Endothelial cell of umbilical vein (primary cell): Measurements from ENCODE around the gene CYP46A1. TPM values are rescaled to one million over a fixed set of nuclear protein-coding genes. Genes with fewer than 3 reads are reported as not detected.

ENCODE experiments used
- BruUV-seq: library from RNA; stranded (reverse); fragments of 400-500 nt; replicated peaks from 2 replicates; lab custom pipeline; 2021; lab: Mats Ljungman, UMichigan
- CTCF ChIA-PET: fragments of 300-600, 350-600 bp; sonication (Branson Sonifier 250); formaldehyde crosslinking; loops from one replicate; lab custom pipeline; 2021; ENCODE audit warnings: antibody characterized with exemption, inconsistent platforms; lab: Charles Lee
- POLR2A ChIA-PET: fragments of 300-600, 350-600 bp; sonication (Branson Sonifier 250); formaldehyde crosslinking; loops from one replicate; lab custom pipeline; 2021; ENCODE audit warnings: antibody characterized with exemption, inconsistent platforms; lab: Charles Lee
- DNase-seq: peaks from one replicate; pipeline ENCODE4 v3.0.0-alpha.2; 2011; ENCODE audit warnings: low read depth, low spot score
- FAIRE-seq: peaks from 2 replicates; lab custom pipeline; 2011; peaks lifted over from hg19 to GRCh38; lab: Jason Lieb, UNC
- H2AFZ ChIP-seq: 2 replicates; pipeline ENCODE4 v1.6.0; 2012; ENCODE audit warnings: low read depth, low read length, control low read depth, inconsistent platforms
- H3K27ac ChIP-seq: 2 replicates; pipeline ENCODE4 v1.5.1; 2011; ENCODE audit warnings: low read depth, mild to moderate bottlenecking, control low read depth, low read length, moderate library complexity; ENCODE audit not compliant: insufficient read depth
- H3K27me3 ChIP-seq, 2 experiments: 2 replicates each; pipeline versions ENCODE4 v1.6.0 to v1.6.1; 2011; ENCODE audit warnings: low read length in 2 of 2, mixed read lengths in 1 of 2; ENCODE audit not compliant: control insufficient read depth in 2 of 2, insufficient read depth in 2 of 2
- H3K36me3 ChIP-seq, 2 experiments: 2 replicates in 1 of 2; 3 replicates in 1 of 2; pipeline ENCODE4 v1.5.1; 2011; ENCODE audit warnings: low read length in 2 of 2, mild to moderate bottlenecking in 1 of 2, moderate library complexity in 1 of 2; ENCODE audit not compliant: control insufficient read depth in 2 of 2, insufficient read depth in 2 of 2; ENCODE audit errors: extremely low read depth in 1 of 2
- H3K4me1 ChIP-seq: 3 replicates; pipeline ENCODE4 v1.5.1; 2011; ENCODE audit warnings: mild to moderate bottlenecking, low read length; ENCODE audit not compliant: control insufficient read depth, insufficient read depth; ENCODE audit errors: extremely low read depth
- H3K4me2 ChIP-seq: 2 replicates; pipeline ENCODE4 v1.6.1; 2011; ENCODE audit warnings: low read length, control low read depth, mixed read lengths; ENCODE audit not compliant: insufficient read depth
- H3K4me3 ChIP-seq, 3 experiments: fragments of 200-600 bp in 1 of 3; sonication (generic), shearing (Covaris generic) in 1 of 3; replicated peaks in 1 of 3; 2 replicates each; pipeline ENCODE4 v1.5.1; 2011 to 2016; ENCODE audit warnings: control low read depth in 3 of 3, low read length in 3 of 3, mild to moderate bottlenecking in 2 of 3, inconsistent platforms in 1 of 3, low read depth in 1 of 3, moderate library complexity in 1 of 3; ENCODE audit not compliant: insufficient read depth in 1 of 3
- H3K79me2 ChIP-seq: 2 replicates; pipeline ENCODE4 v1.6.0; 2012; ENCODE audit warnings: low read length, inconsistent platforms; ENCODE audit not compliant: control insufficient read depth, insufficient read depth
- H3K9ac ChIP-seq: replicated peaks from 2 replicates; pipeline ENCODE3; 2011; ENCODE audit warnings: low read length, control low read depth; ENCODE audit not compliant: insufficient read depth; ENCODE audit errors: extremely low read depth
- H3K9me1 ChIP-seq: replicated peaks from 3 replicates; pipeline ENCODE4 v1.6.0; 2011; ENCODE audit warnings: mild to moderate bottlenecking, low read length; ENCODE audit not compliant: control insufficient read depth, insufficient read depth; ENCODE audit errors: extremely low read depth
- H3K9me3 ChIP-seq: replicated peaks from 2 replicates; pipeline ENCODE4 v1.5.1; 2012; ENCODE audit warnings: low read length, inconsistent platforms; ENCODE audit not compliant: control insufficient read depth, insufficient read depth
- H4K20me1 ChIP-seq: replicated peaks from 2 replicates; pipeline ENCODE3; 2011; ENCODE audit warnings: mild to moderate bottlenecking, low read length; ENCODE audit not compliant: control insufficient read depth, insufficient read depth; ENCODE audit errors: extremely low read depth
- EZH2 ChIP-seq: IDR thresholded peaks from 2 replicates; pipeline ENCODE4 v1.6.1; 2012; ENCODE audit warnings: borderline replicate concordance, low read depth, mild to moderate bottlenecking, moderate library complexity, low read length, inconsistent platforms; ENCODE audit not compliant: severe bottlenecking
- FOS ChIP-seq: IDR thresholded peaks from 2 replicates; pipeline ENCODE4 v1.6.1; 2011; ENCODE audit warnings: mild to moderate bottlenecking, low read length, moderate library complexity, borderline replicate concordance; ENCODE audit not compliant: insufficient read depth
- GATA2 ChIP-seq: IDR thresholded peaks from 2 replicates; pipeline ENCODE4 v1.7.0; 2011; ENCODE audit warnings: low read depth, mild to moderate bottlenecking, moderate library complexity, mixed read lengths, low read length; ENCODE audit not compliant: insufficient read length, insufficient read depth
- JUN ChIP-seq: IDR thresholded peaks from 2 replicates; pipeline ENCODE4 v1.6.1; 2011; ENCODE audit warnings: borderline replicate concordance, low read depth; ENCODE audit not compliant: insufficient read length, insufficient read depth
- MYC ChIP-seq: IDR thresholded peaks from one replicate; pipeline ENCODE4 v1.6.1; 2011; ENCODE audit warnings: mild to moderate bottlenecking, low read depth, low read length
- POLR2A ChIP-seq: IDR thresholded peaks from 2 replicates; pipeline ENCODE4 v1.6.1; 2012; ENCODE audit warnings: low read depth, mild to moderate bottlenecking, control low read depth, low read length
- POLR2AphosphoS5 ChIP-seq: IDR thresholded peaks from 2 replicates; pipeline ENCODE4 v1.6.1; 2012; ENCODE audit warnings: low read depth, mild to moderate bottlenecking, control low read depth, low read length, moderate library complexity; ENCODE audit not compliant: insufficient read depth
- dilution Hi-C: fragments of 300-500 bp; cut with MboI; formaldehyde crosslinking; loops from one replicate; pipeline ENCODE4 v1.15.0; 2019; ENCODE audit warnings: low sequenced_read_pairs; ENCODE audit not compliant: extremely low pct_ligation_motif_present
- intact Hi-C: fragments of 100-400 bp; cut with micrococcal nuclease; formaldehyde crosslinking; loops from one replicate; pipeline ENCODE4 v1.10.0; 2022
- polyA plus RNA-seq, 4 experiments: library from polyadenylated mRNA; depleted of rRNA in 3 of 4; stranded (reverse) in 3 of 4; unstranded in 1 of 4; fragments of >200 nt; gene quantifications; 2 replicates each; pipeline versions ENCODE4 v1.2.1 to v1.2.3, GENCODE V29; 2011 to 2012; ENCODE audit warnings: missing spikeins in 1 of 4
- total RNA-seq: library from RNA; stranded (reverse); gene quantifications from 2 replicates; pipeline ENCODE4 v1.2.3, GENCODE V29; 2021
- TF ChIP-seq, protein P1 (sequence below): IDR thresholded peaks from 2 replicates; pipeline ENCODE4 v1.6.1; 2011; ENCODE audit not compliant: insufficient read depth, insufficient read length
- TF ChIP-seq, protein P2 (sequence below), 2 donors: IDR thresholded peaks; 1 replicate in 1 of 2; 2 replicates in 1 of 2; pipeline ENCODE4 v1.5.1; 2011; ENCODE audit warnings: low read length in 2 of 2, mild to moderate bottlenecking in 2 of 2, moderate library complexity in 2 of 2, control low read depth in 1 of 2, inconsistent platforms in 1 of 2, low read depth in 1 of 2; ENCODE audit not compliant: insufficient read depth in 1 of 2; ENCODE audit errors: extremely low read depth in 1 of 2

Gene CYP46A1
- total and polyA plus RNA-seq, 2 donors (not counting 3 experiments of a cell fraction or from before 2014, with no cell fraction given): 0.03 to 0.24 TPM

DNA sequence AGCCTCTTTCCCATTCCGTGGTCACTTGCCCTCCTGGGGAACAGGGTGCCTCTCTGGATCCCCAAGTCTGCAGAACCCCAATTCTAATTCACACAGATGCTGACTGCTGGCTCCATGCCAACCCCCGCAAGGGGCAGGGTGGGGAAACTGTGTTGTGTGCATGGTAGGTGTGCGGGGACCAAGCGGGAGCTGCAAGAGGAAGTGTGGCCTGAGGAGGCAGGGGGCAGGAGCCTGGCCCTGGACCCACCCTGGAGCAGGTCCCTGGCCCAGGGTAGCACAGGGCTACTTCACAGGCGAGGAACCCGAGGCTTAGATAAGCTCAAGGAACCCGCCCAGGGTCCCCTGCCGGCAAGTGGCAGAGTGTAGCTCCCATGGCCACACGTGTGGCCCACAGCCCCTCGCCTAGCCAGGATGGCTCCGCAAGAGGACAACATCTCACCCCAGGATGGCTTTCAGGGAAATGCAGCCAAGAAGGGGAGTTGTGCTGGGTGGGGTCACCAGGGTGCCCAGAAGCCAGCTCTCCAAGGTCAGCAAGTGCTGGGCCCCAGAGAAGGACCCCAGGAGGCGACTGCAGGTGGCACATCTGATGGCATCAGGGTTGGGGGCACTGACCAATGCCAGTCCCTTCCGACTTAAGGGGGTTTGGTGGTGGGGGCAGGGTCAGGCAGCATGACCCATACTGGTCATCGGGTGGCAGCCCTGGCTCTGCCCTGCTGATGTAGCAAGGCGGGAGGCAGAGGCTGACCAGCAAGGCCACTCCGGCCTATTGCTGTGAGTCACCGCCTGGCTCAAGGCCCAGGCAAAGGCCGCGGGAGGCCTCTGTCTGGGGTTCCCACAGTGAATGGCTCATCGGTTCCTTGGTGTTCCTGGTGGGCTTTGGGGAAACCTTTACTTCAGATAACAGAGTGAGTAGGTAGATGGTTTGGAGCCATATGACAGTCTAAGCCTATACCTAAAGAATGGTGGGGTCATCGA is 71.8 kb downstream of the CYP46A1 start:
- TF ChIP-seq, protein P1, sequence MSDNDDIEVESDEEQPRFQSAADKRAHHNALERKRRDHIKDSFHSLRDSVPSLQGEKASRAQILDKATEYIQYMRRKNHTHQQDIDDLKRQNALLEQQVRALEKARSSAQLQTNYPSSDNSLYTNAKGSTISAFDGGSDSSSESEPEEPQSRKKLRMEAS: no peak
- TF ChIP-seq POLR2AphosphoS5 (peak; percentile 49), POLR2A (no peak), GATA2 (no peak), MYC (no peak), FOS (peak; percentile 97), JUN (peak; percentile 80), EZH2 (no peak)
- TF ChIP-seq, protein P2, sequence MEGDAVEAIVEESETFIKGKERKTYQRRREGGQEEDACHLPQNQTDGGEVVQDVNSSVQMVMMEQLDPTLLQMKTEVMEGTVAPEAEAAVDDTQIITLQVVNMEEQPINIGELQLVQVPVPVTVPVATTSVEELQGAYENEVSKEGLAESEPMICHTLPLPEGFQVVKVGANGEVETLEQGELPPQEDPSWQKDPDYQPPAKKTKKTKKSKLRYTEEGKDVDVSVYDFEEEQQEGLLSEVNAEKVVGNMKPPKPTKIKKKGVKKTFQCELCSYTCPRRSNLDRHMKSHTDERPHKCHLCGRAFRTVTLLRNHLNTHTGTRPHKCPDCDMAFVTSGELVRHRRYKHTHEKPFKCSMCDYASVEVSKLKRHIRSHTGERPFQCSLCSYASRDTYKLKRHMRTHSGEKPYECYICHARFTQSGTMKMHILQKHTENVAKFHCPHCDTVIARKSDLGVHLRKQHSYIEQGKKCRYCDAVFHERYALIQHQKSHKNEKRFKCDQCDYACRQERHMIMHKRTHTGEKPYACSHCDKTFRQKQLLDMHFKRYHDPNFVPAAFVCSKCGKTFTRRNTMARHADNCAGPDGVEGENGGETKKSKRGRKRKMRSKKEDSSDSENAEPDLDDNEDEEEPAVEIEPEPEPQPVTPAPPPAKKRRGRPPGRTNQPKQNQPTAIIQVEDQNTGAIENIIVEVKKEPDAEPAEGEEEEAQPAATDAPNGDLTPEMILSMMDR (IDR thresholded peaks at IDR 0.05; ENCODE audit: extremely low read depth in 1 of 2, insufficient read depth in 1 of 2, low read depth in 1 of 2, low read length in 2 of 2): no peak
- CTCF ChIA-PET: interaction anchor here (0.5 to 4.8 kb wide), 5 partner anchors 21 to 610 kb away, joined by 3 to 26 read pairs (median 6); partner anchors contain the start of gene EML1
- dilution Hi-C loops: no loop called here
- peaks cover 81% of the 10 kb centered on the region for H3K4me1 ChIP-seq
- no peak overlapping the region for H3K4me3 ChIP-seq
- FAIRE-seq: peak; percentile 99
- H3K9ac ChIP-seq: peak overlapping the region; percentile 26
- no peak overlapping the region for H2AFZ ChIP-seq
- H3K27me3 ChIP-seq: no peaks in the 10 kb centered on the region
- H4K20me1 ChIP-seq: no peaks in the 10 kb centered on the region
- H3K9me1 ChIP-seq: no peaks in the 10 kb centered on the region
- POLR2A ChIA-PET: no interaction called here
- no peak overlapping the region for H3K4me2 ChIP-seq
- no peaks in the 10 kb centered on the region for H3K36me3 ChIP-seq
- intact Hi-C loops: loop anchor here (1.0 to 10.0 kb wide), 5 partner anchors 26 to 629 kb away; partner anchors contain the start of genes CYP46A1 and EML1
- BruUV-seq: no TSS peak
- no peaks in the 10 kb centered on the region for H3K79me2 ChIP-seq
- peak; percentile 93 for DNase-seq
- H3K9me3 ChIP-seq: no peaks in the 10 kb centered on the region
- H3K27ac ChIP-seq: peak overlapping the region; percentile 83
